ENCODE data around the gene PTPRG.

GRCh38 chr3:62241279-62241678 is 679.9 kb downstream of the PTPRG start:
- no peak for TF ChIP-seq CTCF (conservative IDR thresholded peaks at IDR 0.05; ENCODE audit: low read depth, low read length)
- TF ChIP-seq EZH2 (IDR thresholded peaks at IDR 0.05; ENCODE audit: borderline replicate concordance, low read depth, low read length, poor library complexity, severe bottlenecking), result no peak
